Measurements from ENCODE around the gene ZNF664. TPM values are rescaled to one million over a fixed set of nuclear protein-coding genes. Genes with fewer than 3 reads are reported as not detected.

Gene ZNF664
- total and polyA plus RNA-seq, 2 of the 13 experiments (the other 11 are each of a cell fraction or from before 2014, with no cell fraction given), result 43.9 to 56.5 TPM

DNA sequence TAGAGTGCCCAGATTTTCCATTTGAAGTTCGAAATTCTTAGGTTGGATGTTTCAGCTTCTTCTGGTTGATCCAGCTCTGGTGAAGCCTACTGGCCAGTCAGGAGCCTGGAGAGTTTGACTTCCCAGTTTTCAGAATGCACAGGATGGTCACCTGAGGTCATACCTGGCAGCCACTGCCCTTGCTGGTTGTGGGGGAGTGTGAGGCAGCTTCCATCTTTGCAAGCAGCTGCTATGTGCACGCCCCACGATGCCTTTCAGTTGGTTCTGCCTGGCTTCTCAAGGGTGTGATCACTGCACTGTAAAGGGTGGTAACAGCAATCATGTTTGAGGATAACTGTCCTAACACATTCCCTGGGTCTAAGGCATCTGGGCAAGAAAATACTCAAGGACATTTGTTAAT is 15.8 kb upstream of the ZNF664 start (continued):
- no peak for TF ChIP-seq SRSF4 (IDR thresholded peaks at IDR 0.05; ENCODE audit: low read depth, low read length, poor library complexity, severe bottlenecking)
- TF ChIP-seq SNAPC2 (CRISPR knock-in tag; IDR thresholded peaks at IDR 0.05), result no peak
- TF ChIP-seq, protein P1, sequence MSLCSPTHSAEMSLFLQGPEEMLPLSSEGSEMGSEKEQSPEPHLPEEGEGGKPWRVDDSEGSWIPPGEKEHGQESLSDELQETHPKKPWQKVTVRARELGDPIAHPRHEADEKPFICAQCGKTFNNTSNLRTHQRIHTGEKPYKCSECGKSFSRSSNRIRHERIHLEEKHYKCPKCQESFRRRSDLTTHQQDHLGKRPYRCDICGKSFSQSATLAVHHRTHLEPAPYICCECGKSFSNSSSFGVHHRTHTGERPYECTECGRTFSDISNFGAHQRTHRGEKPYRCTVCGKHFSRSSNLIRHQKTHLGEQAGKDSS (CRISPR knock-in tag; IDR thresholded peaks at IDR 0.05; ENCODE audit: borderline replicate concordance, low read depth), result no peak
- no peak for TF ChIP-seq SATB2 (CRISPR knock-in tag; IDR thresholded peaks at IDR 0.05)
- TF ChIP-seq, protein P2, sequence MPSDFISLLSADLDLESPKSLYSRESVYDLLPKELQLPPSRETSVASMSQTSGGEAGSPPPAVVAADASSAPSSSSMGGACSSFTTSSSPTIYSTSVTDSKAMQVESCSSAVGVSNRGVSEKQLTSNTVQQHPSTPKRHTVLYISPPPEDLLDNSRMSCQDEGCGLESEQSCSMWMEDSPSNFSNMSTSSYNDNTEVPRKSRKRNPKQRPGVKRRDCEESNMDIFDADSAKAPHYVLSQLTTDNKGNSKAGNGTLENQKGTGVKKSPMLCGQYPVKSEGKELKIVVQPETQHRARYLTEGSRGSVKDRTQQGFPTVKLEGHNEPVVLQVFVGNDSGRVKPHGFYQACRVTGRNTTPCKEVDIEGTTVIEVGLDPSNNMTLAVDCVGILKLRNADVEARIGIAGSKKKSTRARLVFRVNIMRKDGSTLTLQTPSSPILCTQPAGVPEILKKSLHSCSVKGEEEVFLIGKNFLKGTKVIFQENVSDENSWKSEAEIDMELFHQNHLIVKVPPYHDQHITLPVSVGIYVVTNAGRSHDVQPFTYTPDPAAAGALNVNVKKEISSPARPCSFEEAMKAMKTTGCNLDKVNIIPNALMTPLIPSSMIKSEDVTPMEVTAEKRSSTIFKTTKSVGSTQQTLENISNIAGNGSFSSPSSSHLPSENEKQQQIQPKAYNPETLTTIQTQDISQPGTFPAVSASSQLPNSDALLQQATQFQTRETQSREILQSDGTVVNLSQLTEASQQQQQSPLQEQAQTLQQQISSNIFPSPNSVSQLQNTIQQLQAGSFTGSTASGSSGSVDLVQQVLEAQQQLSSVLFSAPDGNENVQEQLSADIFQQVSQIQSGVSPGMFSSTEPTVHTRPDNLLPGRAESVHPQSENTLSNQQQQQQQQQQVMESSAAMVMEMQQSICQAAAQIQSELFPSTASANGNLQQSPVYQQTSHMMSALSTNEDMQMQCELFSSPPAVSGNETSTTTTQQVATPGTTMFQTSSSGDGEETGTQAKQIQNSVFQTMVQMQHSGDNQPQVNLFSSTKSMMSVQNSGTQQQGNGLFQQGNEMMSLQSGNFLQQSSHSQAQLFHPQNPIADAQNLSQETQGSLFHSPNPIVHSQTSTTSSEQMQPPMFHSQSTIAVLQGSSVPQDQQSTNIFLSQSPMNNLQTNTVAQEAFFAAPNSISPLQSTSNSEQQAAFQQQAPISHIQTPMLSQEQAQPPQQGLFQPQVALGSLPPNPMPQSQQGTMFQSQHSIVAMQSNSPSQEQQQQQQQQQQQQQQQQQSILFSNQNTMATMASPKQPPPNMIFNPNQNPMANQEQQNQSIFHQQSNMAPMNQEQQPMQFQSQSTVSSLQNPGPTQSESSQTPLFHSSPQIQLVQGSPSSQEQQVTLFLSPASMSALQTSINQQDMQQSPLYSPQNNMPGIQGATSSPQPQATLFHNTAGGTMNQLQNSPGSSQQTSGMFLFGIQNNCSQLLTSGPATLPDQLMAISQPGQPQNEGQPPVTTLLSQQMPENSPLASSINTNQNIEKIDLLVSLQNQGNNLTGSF (CRISPR knock-in tag; IDR thresholded peaks at IDR 0.05), result no peak
- TF ChIP-seq ZNF180 (CRISPR knock-in tag; IDR thresholded peaks at IDR 0.05; ENCODE audit: borderline replicate concordance, low read depth), result no peak
- TF ChIP-seq SALL1 (CRISPR knock-in tag; IDR thresholded peaks at IDR 0.05), result no peak
- TF ChIP-seq, protein P3, sequence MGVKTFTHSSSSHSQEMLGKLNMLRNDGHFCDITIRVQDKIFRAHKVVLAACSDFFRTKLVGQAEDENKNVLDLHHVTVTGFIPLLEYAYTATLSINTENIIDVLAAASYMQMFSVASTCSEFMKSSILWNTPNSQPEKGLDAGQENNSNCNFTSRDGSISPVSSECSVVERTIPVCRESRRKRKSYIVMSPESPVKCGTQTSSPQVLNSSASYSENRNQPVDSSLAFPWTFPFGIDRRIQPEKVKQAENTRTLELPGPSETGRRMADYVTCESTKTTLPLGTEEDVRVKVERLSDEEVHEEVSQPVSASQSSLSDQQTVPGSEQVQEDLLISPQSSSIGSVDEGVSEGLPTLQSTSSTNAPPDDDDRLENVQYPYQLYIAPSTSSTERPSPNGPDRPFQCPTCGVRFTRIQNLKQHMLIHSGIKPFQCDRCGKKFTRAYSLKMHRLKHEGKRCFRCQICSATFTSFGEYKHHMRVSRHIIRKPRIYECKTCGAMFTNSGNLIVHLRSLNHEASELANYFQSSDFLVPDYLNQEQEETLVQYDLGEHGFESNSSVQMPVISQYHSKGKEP (CRISPR knock-in tag; IDR thresholded peaks at IDR 0.05), result no peak
- no peak for TF ChIP-seq CBX1 (IDR thresholded peaks at IDR 0.05; ENCODE audit: low read depth)
- TF ChIP-seq, protein P4, sequence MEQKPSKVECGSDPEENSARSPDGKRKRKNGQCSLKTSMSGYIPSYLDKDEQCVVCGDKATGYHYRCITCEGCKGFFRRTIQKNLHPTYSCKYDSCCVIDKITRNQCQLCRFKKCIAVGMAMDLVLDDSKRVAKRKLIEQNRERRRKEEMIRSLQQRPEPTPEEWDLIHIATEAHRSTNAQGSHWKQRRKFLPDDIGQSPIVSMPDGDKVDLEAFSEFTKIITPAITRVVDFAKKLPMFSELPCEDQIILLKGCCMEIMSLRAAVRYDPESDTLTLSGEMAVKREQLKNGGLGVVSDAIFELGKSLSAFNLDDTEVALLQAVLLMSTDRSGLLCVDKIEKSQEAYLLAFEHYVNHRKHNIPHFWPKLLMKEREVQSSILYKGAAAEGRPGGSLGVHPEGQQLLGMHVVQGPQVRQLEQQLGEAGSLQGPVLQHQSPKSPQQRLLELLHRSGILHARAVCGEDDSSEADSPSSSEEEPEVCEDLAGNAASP (CRISPR knock-in tag; IDR thresholded peaks at IDR 0.05; ENCODE audit: borderline replicate concordance), result no peak
- TF ChIP-seq SMAD9 (CRISPR knock-in tag; IDR thresholded peaks at IDR 0.05), result no peak
- TF ChIP-seq, protein P5, sequence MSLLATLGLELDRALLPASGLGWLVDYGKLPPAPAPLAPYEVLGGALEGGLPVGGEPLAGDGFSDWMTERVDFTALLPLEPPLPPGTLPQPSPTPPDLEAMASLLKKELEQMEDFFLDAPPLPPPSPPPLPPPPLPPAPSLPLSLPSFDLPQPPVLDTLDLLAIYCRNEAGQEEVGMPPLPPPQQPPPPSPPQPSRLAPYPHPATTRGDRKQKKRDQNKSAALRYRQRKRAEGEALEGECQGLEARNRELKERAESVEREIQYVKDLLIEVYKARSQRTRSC (CRISPR knock-in tag; IDR thresholded peaks at IDR 0.05; ENCODE audit: low read depth), result no peak
- TF ChIP-seq ZNF724P (CRISPR knock-in tag; IDR thresholded peaks at IDR 0.05; ENCODE audit: borderline replicate concordance), result no peak
